ENCODE measurements around the gene TSPAN19.

Gene TSPAN19

DNA sequence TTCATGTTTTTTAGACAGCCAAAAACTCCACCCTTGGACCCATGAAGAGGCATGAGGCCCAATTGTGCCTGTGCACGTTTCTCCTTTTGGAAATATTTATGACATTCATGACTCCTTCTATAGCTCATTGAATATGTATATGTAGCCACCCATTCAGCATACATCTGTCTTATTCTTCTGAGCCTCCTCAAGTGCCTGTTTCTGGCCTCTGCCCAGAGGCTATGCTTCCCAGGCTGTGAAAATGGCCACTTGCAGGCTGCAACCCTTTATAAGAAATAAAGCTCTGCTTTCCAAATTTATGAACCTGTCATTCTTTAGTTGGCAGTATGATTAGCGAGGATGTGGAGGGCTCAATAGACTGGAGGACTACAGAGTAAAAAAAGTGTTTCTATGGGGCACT lies 35.3 kb downstream of the TSPAN19 start:
- no peak for DNase-seq (ENCODE audit: low read depth)
- no peak overlapping the region for H3K4me3 ChIP-seq (ENCODE audit: low read depth, low read length)
- TF ChIP-seq POLR2A (IDR thresholded peaks at IDR 0.05; ENCODE audit: extremely low read depth, insufficient read length) = no peak
- TF ChIP-seq MYC (IDR thresholded peaks at IDR 0.05; ENCODE audit: low read depth, low read length) = no peak
- no peak for TF ChIP-seq CTCF (IDR thresholded peaks at IDR 0.05; ENCODE audit: low read depth, low read length)
- TF ChIP-seq MAX (IDR thresholded peaks at IDR 0.05; ENCODE audit: low read depth, low read length) = no peak

DNA sequence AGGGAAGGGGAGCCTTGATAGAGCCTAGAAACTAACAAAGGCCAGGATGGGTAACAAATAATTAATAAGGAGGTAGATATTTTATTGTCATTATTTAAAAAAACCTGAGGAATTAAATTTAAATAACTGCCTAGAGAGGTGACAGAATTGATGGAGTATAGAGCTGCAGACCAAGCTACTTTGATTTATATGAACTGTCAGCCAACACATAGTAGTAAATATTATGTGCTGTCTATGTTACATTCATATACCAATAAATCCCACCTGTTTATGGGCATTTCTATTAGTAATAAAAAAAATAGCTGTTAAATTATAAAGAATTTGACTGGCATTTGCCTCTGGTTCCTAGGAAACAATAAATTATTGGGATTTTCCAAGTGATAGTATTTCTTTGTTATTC lies 37.7 kb downstream of the TSPAN19 start:
- no peak for DNase-seq (ENCODE audit: low read depth)
- H3K4me3 ChIP-seq (ENCODE audit: low read depth, low read length) = no peak overlapping the region
- no peak for TF ChIP-seq POLR2A (IDR thresholded peaks at IDR 0.05; ENCODE audit: extremely low read depth, insufficient read length)
- TF ChIP-seq CTCF (IDR thresholded peaks at IDR 0.05; ENCODE audit: low read depth, low read length) = no peak
- TF ChIP-seq MYC (IDR thresholded peaks at IDR 0.05; ENCODE audit: low read depth, low read length) = no peak
- no peak for TF ChIP-seq MAX (IDR thresholded peaks at IDR 0.05; ENCODE audit: low read depth, low read length)

GRCh38 chr12:84996759-84997158 lies 39.3 kb downstream of the TSPAN19 start:
- TF ChIP-seq CTCF (IDR thresholded peaks at IDR 0.05; ENCODE audit: low read depth, low read length) = no peak
- no peak for TF ChIP-seq POLR2A (IDR thresholded peaks at IDR 0.05; ENCODE audit: extremely low read depth, insufficient read length)
- no peak for TF ChIP-seq MYC (IDR thresholded peaks at IDR 0.05; ENCODE audit: low read depth, low read length)
- no peak for TF ChIP-seq MAX (IDR thresholded peaks at IDR 0.05; ENCODE audit: low read depth, low read length)
- H3K4me3 ChIP-seq (ENCODE audit: low read depth, low read length) = no peak overlapping the region
- no peak for DNase-seq (ENCODE audit: low read depth)

DNA sequence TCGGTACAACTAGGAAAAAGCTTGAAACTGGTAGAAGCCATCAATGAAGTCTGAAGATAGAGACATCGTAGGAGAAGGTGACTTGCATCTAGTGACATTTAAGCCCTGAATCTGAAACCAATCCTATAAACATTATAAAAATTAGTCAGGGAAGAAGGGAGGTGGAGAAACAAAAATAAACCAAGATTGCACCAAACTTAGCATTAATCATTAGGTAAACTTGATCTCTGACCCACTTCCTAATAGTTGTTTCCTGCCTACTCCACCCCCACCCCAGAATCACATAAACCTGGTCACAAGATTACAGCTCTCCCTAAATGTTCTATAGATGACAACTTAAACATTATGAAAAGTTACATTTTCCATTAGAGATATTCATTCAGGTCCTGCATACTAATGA lies 40.4 kb downstream of the TSPAN19 start:
- TF ChIP-seq CTCF (IDR thresholded peaks at IDR 0.05; ENCODE audit: low read depth, low read length) (no peak), POLR2A (IDR thresholded peaks at IDR 0.05; ENCODE audit: extremely low read depth, insufficient read length) (no peak), MAX (IDR thresholded peaks at IDR 0.05; ENCODE audit: low read depth, low read length) (no peak), MYC (IDR thresholded peaks at IDR 0.05; ENCODE audit: low read depth, low read length) (no peak)
- no peak overlapping the region for H3K4me3 ChIP-seq (ENCODE audit: low read depth, low read length)
- no peak for DNase-seq (ENCODE audit: low read depth)

GRCh38 chr12:84994426-84994825 lies 41.7 kb downstream of the TSPAN19 start:
- no peak for TF ChIP-seq POLR2A (IDR thresholded peaks at IDR 0.05; ENCODE audit: extremely low read depth, insufficient read length)
- no peak for TF ChIP-seq MAX (IDR thresholded peaks at IDR 0.05; ENCODE audit: low read depth, low read length)
- no peak for TF ChIP-seq CTCF (IDR thresholded peaks at IDR 0.05; ENCODE audit: low read depth, low read length)
- TF ChIP-seq MYC (IDR thresholded peaks at IDR 0.05; ENCODE audit: low read depth, low read length) = no peak
- H3K4me3 ChIP-seq (ENCODE audit: low read depth, low read length) = no peak overlapping the region
- DNase-seq (ENCODE audit: low read depth) = no peak

DNA sequence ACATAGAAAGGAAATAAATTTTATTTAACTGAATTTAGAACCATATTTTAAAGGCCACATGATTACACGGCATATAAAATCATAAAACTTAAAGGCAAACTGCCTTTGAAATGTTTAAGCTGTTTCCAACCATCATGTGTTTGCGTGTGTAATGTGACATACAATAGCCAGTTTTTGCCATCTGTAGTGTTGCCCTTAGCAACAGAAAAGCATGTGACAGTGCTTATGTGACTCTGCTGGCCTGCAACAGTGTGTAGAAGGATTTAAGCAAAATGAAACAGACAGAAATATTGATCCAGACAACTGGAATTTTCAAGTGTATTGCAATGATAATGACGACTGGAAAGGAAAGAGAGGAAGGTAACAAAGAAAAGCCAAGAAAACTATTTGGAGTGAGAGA lies 49.5 kb downstream of the TSPAN19 start:
- DNase-seq (ENCODE audit: low read depth) = no peak
- no peak overlapping the region for H3K4me3 ChIP-seq (ENCODE audit: low read depth, low read length)
- TF ChIP-seq MAX (IDR thresholded peaks at IDR 0.05; ENCODE audit: low read depth, low read length) = no peak
- no peak for TF ChIP-seq POLR2A (IDR thresholded peaks at IDR 0.05; ENCODE audit: extremely low read depth, insufficient read length)
